ENCODE results near the gene RBBP8NL.
A peak's percentile ranks its signal among the peaks of the same experiment; 100 is the strongest.

Gene RBBP8NL

GRCh38 chr20:62407221-62407992 lies 19.9 kb downstream of the RBBP8NL start, which contains the start of gene CABLES2:
Gene CABLES2 (minus strand): TSS chr20:62407285. CDS start chr20:62407276, 9 bp downstream.
- peak; percentile 93 for DNase-seq (ENCODE audit: low read depth)

GRCh38 chr20:62406635-62407176 lies 20.6 kb downstream of the RBBP8NL start:
- DNase-seq (ENCODE audit: low read depth), result no peak

GRCh38 chr20:62405981-62406513 lies 21.3 kb downstream of the RBBP8NL start:
- no peak for DNase-seq (ENCODE audit: low read depth)

- no peak for DNase-seq (ENCODE audit: low read depth)
These were observed 22.0 kb downstream of the RBBP8NL start for GRCh38 chr20:62405108-62405980.

GRCh38 chr20:62404761-62405107 lies 22.6 kb downstream of the RBBP8NL start:
- no peak for DNase-seq (ENCODE audit: low read depth)

- DNase-seq (ENCODE audit: low read depth), result no peak
These were observed 23.1 kb downstream of the RBBP8NL start for GRCh38 chr20:62404112-62404665.

GRCh38 chr20:62403331-62403730 lies 24.0 kb downstream of the RBBP8NL start:
- no peak for DNase-seq (ENCODE audit: low read depth)

- no peak for DNase-seq (ENCODE audit: low read depth)
These were observed 24.7 kb downstream of the RBBP8NL start for GRCh38 chr20:62402456-62403150.

- DNase-seq (ENCODE audit: low read depth), result no peak
These were observed 26.0 kb downstream of the RBBP8NL start for GRCh38 chr20:62401331-62401779.

GRCh38 chr20:62400541-62400940 lies 26.8 kb downstream of the RBBP8NL start:
- DNase-seq (ENCODE audit: low read depth), result no peak

- DNase-seq (ENCODE audit: low read depth), result no peak
These were observed 27.3 kb downstream of the RBBP8NL start for GRCh38 chr20:62400021-62400420.

- DNase-seq (ENCODE audit: low read depth), result no peak
These were observed 29.1 kb downstream of the RBBP8NL start for GRCh38 chr20:62398120-62398821.

GRCh38 chr20:62396367-62397239 lies 30.7 kb downstream of the RBBP8NL start:
- no peak for DNase-seq (ENCODE audit: low read depth)

GRCh38 chr20:62395311-62396242 lies 31.8 kb downstream of the RBBP8NL start:
- DNase-seq (ENCODE audit: low read depth), result no peak

GRCh38 chr20:62394248-62395245 lies 32.8 kb downstream of the RBBP8NL start:
- DNase-seq (ENCODE audit: low read depth), result no peak

- DNase-seq (ENCODE audit: low read depth), result no peak
These were observed 33.5 kb downstream of the RBBP8NL start for GRCh38 chr20:62393830-62394229.

- no peak for DNase-seq (ENCODE audit: low read depth)
These were observed 34.0 kb downstream of the RBBP8NL start for GRCh38 chr20:62393335-62393665.
